ENCODE data around the gene ZNF407.

- TF ChIP-seq CTCF (conservative IDR thresholded peaks at IDR 0.05; ENCODE audit: low read depth, low read length) (no peak), EZH2 (IDR thresholded peaks at IDR 0.05; ENCODE audit: borderline replicate concordance, low read depth, low read length, poor library complexity, severe bottlenecking) (no peak)
Observed at GRCh38 chr18:74709452-74709851, 111.8 kb downstream of the ZNF407 start.

Data from A673 (cell line).